Occipital lobe (tissue), 2 donors: ENCODE results near the gene LRBA. TPM values are rescaled to one million over a fixed set of nuclear protein-coding genes. Genes with fewer than 3 reads are reported as not detected.
"Not testable (repeated sequence)": the region's sequence is repeated elsewhere in the genome, so short reads cannot be mapped to it uniquely, and the experiment has no call there.

Experiments
- DNase-seq: peaks from one replicate; lab custom pipeline; 2025; lab: John Stamatoyannopoulos, UW
- total RNA-seq: library from RNA; depleted of rRNA; stranded (reverse); fragments of >200 nt; gene quantifications from one replicate; pipeline ENCODE4 v1.2.3, GENCODE V29; 2014

LRBA gene
- total RNA-seq, 1 donor from 2014 or later, result 25.3 TPM

DNA sequence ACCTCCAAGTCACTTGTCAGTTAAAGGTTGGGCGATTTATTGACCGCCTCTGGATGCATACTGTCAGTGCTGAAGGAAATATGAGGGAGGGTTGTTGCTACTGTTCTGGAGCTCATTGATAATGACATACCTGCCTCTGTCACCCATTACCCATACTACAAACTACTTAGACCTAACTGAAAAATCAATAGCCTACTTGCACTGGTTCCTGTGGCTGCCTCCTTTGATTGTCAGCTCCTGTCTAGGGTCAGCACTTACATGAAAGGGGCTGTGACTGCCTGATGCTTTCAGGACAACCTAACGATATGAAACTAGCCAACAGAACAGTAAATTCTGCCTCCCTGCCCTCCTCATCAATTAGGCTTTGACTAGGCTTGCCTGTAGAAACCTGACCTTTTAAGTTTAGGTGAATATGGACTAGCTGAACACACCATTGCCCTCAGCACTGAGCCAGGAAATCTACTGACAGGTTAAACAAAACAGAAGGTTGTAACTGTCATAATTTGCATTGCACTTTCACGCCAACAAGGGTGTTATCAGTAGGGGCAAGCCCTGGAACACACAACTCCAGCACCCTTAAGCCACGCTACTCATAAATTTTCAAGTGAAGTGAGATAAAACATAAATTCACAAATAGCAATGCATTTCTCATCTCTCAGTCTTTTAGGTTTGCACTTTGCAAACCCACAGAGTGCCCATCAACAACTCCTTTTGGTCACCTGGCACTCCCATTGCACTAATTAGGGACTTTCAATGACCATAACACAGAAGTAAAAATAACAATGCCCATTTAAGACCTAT is 442.2 kb downstream of the LRBA start:
- no peak for DNase-seq

DNA sequence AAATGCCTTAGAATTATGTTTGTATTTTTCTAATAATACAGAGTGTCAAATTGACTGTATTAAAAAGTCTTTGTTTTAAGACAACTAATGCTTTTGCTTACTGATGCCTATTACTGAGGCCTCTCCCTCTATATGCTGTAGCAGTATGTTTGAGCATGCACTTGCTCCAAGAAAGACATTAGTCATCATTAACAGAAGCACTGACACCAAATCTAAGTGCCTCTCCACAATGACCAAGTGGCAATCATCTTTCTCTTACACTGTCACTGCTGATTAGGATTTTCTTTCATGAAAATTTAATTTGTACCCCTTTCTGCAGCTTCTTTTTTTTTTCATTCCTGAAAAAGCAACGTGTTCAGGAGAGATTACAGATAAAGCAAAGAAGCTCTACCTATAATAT is 444.2 kb downstream of the LRBA start:
- no peak for DNase-seq

DNA sequence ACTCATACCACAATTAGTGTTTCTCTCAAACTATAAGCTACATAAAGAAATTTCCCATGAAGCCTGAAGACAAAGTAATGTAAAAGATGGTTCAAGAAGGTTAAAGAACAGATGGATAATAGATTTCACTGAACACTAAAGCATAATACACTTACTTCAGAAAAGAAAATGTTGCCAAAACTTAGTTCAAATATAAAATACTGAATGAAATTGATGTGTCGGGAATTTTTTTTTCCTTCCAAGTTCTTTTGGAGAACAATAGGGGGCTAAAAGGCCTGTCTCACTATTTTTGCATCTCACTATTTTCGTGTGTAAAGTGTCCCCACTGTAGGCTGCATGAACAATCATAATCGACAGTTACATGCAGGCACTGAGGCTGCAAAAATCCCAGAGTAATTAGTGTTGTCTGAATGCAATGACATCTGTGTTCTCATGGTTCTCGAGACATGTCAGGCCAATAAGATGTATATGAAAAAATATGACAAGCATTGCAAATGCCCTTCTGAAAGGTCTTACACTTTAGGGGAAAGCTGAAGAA is 445.0 kb downstream of the LRBA start:
- DNase-seq, result no peak

DNA sequence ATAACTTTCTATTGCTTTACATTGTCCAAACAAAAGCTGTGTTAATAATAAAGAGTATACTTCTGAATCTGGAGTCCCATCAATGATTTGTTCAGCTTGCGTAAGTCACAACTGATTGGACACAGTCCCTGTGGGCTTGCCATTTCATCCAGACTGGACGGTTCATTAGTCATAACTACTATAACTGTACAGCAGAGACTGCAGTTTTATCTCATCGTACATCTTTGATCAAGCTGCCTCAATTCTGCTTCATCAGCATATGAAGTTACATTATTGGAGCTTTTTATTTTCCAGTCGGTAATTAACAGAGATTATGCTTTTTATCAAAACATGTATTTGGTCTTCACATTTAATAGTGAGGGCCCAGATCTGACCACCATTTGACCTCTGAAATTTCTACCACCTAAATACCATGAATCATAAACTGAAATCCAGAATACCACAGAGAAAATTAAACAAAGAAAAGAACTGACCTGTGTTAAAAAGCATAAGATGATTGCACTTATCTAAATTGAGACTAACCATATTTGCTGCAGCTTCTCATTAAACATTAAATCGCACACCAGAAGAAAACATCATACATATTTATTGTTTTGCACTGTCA is 445.6 kb downstream of the LRBA start:
- DNase-seq, result no peak

DNA sequence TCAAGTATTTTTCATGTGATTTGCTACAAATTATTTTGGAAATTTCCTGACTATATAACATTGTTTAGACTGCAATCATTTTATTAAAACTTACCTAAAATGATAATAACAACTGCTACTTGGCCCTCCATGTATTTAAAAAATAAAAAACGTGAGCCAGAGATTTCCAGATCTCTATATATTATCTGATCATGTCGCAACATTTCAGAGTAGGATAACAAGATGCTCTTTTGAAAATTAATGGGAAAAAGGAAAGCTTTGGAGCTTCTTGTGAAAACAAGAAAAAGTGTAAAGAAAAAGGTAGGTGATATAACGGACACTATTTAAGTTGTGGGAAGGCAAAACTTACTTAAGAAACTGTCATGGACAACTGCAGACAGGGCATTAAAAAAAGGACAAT is 448.0 kb downstream of the LRBA start:
- no peak for DNase-seq

DNA sequence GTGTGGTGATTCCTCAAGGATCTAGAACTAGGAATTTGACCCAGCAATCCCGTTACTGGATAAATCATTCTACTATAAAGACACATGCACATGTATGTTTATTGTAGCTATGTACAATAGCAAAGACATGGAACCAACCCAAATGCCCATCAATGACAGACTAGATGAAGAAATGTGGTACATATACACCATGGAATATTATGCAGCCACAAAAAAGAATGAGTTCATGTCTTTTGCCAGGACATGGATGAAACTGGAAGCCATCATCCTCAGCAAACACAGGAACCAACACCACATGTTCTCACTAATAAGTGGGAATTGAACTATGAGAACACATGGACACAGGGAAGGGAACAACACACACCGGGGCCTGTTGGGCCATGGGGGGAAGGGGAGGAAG is 450.1 kb downstream of the LRBA start:
- not testable (repeated sequence) for DNase-seq

DNA sequence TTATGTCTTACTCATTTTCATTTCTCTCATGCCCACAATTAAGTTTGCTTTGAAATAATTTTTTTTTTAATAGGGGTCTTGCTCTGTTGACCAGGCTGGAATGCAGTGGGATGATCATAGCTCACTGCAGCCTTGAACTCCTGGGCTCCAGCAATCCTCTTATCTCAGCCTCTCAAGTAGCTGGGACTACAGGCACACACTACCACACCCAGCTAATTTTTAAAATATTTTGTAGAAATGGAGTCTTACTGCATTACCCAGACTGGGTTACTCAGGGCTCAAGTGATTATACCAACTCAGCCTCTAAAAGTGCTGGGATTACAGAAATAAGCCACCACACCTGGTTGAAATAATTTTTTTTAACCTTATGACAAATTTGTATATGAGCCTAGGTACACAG is 452.3 kb downstream of the LRBA start:
- no peak for DNase-seq

DNA sequence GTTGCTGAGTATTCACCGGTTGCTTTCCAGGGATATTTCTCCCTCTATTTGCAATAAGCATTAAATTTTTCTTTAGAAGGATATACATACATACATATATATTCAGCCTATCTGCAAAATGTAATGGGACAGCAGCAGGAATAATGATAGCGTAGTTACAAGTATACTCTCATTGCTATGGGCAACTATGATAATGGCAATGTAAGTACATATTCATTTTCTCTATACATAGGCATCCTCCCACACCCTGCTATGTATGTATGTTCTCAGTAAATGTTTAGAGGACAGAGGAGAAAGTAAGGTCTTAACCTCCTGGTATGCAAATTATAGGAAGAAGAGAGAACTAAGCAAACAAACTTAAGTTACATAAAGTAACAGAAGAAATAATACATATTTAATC is 452.8 kb downstream of the LRBA start:
- no peak for DNase-seq

DNA sequence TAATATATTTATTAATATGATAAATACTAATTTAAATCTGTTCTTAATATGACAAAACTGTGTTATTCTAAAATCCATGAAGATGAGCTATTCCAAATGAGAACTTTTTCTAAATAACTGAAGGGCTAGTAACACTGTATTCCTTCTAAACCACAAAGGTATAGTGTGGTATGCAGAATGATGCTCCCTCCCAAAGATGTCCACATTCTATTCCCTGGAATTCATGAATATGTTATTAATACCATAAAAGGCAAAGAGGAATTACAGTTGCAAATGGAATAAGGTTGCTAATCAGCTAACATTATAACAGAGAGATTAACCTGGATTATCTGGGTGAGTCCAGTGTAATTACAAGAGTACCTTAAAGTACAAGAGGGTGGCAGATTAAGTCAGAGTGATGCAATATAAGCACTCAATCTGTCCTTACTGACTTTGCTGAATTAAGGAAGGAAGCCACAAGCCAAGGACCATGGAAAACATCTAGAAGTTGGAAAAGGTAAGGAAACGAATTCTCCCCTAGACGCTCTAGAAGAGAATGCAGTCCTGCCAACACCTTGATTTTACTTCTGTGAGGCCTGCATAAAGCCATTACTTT is 453.8 kb downstream of the LRBA start:
- no peak for DNase-seq

DNA sequence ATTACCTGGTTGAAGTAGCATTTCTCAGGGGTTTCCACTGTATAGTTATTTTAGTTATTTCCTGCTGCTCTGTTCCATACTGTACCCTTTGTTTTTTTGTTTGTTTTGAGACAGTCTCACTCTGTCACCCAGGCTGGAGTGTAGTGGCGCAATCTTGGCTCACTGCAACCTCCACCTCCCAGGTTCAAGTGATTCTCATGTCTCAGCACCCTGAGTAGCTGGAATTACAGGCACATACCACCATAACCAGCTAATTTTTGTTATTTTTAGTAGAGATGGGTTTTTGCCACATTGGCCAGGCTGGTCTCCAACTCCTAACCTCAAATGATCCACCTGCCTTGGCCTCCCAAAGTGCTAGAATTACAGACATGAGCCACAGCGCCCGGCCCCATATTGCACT is 457.3 kb downstream of the LRBA start:
- DNase-seq, result not testable (repeated sequence)

DNA sequence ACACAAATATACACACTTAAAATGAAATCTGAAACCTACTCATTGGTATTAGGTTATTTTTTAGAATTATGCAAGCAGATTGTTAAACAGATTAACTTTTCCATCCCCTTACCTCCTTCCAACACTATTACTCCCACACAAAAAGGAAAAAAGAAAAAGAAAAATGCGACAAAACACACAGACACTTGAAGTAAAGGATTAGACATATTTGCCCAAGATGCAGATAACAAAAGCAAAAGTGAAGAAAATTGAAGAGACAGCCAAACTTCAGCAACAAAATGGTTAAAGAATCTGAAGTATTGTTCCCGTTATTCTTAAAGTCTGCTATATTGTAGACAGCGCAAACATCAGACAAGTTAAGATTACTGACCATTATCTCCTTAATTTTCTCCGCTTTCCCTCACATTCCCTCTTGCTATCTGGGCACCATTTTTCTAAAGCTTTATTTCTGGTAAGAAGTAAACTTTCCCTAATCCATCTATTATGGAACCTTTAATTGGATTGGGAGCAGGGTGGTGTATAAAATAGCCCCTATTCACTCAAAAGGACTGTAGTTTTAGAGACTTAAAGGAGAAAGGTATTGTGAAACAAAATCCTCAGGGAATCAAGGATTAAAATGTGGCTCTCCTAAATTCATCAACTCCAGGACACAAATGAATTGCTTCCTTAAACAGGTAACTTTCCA is 467.8 kb downstream of the LRBA start:
- no peak for DNase-seq

DNA sequence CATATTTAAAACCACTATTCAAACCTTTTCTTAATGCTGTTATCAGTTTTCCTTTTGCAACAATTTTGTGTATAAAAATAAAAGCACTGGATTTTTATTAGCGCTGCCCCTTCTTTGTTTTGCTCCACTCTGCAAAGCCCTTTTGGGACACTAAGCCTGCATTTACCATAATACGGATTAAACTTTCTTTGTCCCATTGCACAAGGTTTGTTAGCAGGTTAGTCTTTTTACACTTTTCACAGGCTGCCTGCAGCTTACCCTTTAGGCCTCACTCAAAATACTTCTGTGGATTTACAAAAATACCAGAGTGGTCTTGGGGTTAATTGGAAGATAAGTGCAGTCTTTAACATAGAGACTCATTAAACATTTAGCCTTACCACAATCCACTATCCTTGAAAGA is 468.8 kb downstream of the LRBA start:
- DNase-seq, result no peak

DNA sequence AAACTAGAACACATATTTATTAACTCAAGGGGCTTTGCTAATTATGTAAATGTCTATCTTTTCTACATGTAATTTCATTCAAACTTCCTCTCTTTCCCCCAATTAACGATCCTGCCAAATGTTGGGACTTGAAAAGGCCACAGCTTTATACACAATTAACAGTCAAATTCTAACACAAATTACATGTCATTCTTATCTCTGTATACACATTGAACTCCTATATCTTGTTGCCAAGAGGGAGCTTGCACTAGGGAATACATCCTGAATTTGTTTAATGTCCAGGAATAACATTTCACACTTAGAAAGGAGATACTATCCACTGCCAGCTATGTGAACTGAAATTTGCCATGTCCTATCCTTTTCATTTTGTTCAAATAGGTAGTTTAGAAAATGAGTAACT is 472.0 kb downstream of the LRBA start:
- DNase-seq, result no peak

DNA sequence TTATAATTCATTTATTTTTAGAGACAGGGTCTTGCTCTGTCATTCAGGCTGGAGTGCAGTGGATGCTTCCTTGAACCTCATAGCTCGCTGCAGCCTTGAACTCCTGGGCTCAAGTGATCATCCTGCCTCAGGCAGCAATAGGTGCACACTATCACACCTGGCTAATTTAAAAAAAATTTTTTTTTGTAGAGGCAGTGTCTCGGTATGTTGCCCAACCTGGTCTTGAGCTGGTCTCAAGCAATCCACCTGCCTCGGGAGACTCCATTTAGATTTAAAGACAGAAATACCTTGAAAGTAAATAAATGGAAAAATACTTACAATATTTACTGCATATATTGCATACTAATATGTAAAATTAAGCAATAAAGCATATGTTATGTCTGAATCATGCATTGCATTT is 473.4 kb downstream of the LRBA start:
- no peak for DNase-seq

DNA sequence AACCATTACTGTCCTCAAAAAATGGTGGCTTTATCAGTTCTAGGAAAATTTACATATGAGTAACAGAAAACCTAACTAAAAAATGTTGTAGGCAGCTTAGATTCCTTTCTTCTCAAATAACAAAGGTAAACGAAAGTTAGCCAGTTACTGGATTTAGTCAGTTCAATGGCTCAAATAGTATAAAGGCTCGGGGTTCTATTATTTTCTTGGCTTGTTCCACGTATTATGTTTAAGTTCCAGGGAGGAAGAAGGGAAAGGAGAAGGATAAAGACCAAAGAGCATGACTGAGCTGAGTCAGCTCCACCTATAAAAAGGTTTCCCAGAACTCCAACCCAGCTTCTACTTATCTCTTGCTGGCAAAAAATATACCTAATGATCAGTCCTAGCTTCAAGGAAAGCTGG is 474.1 kb downstream of the LRBA start:
- DNase-seq, result no peak

DNA sequence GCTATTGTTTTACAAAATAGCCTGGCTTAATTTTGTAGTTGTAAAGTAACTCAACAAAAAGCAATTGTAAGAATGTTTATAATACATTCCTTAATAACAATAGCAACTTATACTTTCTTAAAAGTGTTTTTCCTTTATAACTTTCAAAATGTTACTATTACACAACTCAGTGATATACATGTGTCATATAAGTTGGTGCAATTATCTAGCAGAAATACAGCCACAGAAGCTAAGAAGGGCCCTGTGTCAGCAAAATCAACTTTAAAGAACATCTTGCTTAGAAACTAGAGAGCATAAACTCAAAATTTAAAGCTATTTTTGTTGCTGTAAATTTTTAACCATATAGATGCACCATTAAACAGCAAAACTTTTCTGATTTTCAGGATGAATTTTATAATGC is 474.5 kb downstream of the LRBA start:
- DNase-seq, result no peak

DNA sequence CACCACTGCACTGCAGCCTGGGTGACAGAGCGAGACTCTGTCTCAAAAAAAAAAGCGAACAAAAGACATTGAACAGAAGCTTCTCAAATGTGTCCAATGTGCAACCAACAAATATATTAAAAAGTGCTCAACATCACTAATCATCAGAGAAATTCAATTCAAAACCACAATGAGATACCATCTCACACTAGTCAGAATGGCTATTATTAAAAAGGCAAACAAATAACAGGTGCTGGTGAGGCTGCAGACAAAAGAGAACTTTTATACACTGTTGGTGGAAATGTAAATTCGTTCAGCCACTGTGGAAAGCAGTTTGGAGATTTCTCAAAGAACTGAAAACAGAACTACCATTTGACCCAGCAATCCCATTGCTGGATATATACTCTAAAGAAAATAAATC is 477.2 kb downstream of the LRBA start:
- DNase-seq, result not testable (repeated sequence)

DNA sequence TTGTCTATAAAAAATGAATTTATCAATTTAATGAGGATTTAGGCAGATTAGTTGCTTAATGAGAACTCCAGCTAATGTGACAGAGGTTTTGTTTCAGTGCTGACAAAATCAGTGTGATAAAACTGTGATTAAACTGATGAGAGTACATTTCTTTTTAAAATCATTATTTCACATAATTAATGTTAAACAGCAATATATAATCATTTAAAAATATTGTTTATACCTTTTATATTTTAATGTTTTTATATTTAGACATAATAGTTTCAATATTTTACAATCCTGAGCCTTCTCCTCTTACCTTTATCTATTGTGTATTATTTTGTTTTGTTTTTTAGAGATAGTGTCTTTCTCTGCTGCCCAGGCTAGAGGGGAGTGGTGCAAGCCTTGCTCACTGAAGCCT is 480.3 kb downstream of the LRBA start:
- no peak for DNase-seq

DNA sequence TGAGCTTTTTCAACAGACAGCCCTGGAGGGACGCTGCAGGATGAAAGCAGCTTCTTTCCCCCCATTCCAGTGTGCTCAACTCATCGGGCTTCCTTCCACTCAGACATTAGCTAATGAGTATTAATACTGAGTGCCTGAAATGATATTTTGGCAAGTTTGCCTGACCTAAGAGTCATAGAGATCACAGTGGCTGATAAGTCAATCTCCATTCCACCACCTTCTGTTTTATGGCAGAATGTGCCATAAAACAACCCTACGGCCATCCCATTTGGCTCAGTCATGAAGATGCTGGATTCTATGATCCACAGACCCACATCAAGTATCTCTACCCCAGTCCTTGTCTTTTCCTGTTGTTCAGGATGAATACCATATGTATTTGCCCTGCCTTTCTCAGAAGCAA is 481.4 kb downstream of the LRBA start:
- DNase-seq, result no peak

DNA sequence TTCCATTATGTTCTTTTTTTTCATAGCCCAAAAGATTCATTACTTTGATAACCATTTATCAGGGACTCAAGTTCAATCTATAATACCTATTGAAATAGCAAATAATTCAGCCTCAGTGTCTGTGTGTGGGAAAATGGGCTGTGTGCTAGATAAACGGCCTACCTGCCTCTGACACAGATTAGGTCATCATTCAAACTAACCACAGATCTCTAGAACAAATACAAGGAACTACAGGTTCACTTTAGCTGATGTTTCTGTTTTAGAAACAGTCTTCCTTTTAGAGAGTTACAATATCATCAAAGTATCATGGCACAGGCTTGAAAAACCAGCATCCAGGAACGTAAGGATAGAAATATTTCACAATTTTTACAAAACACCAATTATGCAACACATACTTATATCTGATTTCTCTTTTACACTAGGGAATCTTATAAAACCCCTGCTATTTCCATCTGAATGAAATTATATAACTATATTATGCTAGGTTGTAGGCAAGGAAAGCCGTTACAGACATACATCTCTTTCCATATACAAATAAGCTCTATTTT is 489.7 kb downstream of the LRBA start:
- no peak for DNase-seq

DNA sequence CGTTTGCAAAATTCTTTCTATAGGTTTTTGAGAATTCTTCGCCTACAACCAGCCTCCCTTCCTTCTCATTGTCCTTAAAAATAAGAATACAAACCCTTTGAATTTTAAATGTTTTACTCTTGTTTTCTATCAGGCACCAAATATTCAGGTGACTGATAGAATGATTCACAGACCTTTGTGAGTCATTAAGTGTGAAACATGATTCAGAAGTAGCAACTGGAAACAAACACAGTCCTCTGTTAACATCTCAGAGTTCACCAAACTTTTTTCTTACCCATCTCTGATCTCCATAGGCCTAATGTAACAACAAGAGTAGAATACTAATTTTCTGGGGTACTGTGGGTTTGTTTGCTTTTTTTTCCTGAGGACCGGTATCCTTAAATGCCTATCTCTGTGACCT is 496.5 kb downstream of the LRBA start:
- DNase-seq, result no peak

DNA sequence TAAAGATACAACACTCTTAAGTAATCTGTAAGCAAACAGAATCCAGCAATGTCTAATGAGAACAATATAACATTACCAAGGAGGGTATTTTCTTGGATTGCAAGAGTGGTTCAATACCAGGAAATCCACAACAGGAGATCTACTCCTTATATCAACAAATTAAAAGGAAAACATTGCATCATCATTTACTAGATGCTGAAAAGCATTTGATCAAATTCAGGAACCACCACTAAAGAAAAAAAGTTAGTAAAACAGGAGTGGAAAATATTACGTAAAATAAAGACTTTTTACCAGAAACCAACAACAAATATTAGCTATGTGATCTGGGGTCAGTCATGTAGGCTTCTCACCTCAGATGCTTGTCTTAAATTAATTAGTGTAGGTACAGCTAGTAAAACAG is 499.9 kb downstream of the LRBA start:
- DNase-seq, result no peak
